ENCODE measurements around the gene TBC1D9B.
A peak's percentile ranks its signal among the peaks of the same experiment; 100 is the strongest.

Gene TBC1D9B

DNA sequence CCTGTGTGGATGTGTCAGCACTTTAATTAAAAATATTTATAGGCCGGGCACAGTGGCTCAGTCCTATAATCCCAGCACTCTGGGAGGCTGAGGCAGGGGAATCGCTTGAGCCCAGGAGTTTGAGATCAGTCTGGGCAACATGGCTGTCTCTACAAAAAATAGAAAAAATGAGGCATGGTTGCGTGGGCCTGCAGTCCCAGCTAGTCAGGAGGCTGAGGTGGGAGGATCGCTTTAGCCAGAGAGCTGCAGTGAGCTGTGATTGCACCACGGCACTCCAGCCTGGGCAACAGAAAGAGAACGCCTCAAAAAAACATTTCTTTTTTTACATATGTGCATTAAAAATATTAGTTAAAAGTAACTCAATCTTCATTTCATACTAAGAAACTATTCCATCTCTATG, 6.2 kb downstream of the TBC1D9B start:
- Mint-ChIP-seq H3K4me1 (peaks cover 23% of the 10 kb centered on the region), H3K9me3 (no peaks in the 10 kb centered on the region), H3K36me3 (ENCODE audit: low read depth) (peaks cover 43% of the 10 kb centered on the region), H3K27ac (peak overlapping the region; percentile 93), H3K4me3 (no peak overlapping the region), H3K27me3 (ENCODE audit: low read depth, poor library complexity) (peaks cover 7% of the 10 kb centered on the region)
- no peak for DNase-seq
- TF ChIP-seq, protein P1, sequence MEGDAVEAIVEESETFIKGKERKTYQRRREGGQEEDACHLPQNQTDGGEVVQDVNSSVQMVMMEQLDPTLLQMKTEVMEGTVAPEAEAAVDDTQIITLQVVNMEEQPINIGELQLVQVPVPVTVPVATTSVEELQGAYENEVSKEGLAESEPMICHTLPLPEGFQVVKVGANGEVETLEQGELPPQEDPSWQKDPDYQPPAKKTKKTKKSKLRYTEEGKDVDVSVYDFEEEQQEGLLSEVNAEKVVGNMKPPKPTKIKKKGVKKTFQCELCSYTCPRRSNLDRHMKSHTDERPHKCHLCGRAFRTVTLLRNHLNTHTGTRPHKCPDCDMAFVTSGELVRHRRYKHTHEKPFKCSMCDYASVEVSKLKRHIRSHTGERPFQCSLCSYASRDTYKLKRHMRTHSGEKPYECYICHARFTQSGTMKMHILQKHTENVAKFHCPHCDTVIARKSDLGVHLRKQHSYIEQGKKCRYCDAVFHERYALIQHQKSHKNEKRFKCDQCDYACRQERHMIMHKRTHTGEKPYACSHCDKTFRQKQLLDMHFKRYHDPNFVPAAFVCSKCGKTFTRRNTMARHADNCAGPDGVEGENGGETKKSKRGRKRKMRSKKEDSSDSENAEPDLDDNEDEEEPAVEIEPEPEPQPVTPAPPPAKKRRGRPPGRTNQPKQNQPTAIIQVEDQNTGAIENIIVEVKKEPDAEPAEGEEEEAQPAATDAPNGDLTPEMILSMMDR (IDR thresholded peaks at IDR 0.05), result no peak

DNA sequence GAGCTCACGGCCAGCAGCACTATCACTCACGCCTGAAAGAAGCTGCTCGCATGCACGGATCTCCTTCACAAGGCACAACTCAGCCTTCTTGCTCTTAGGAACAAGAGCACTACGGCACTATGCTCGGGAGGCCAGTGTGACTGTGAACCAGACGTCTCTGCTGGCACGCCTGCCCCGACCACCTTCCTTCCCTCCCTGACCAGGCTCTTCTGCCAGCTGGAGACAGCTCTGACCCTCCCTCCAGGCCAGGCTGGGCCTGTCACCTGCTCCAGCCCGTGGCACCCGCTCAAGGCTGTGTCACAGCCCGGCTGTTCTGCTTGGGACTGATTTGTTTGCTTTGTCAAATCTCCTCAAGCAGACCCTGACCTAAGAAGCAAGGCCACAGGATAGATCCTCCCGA, 7.0 kb downstream of the TBC1D9B start:
- H3K27me3 Mint-ChIP-seq (ENCODE audit: low read depth, poor library complexity), result peaks cover 3% of the 10 kb centered on the region
- no peaks in the 10 kb centered on the region for H3K9me3 Mint-ChIP-seq
- peaks cover 22% of the 10 kb centered on the region for H3K4me1 Mint-ChIP-seq
- H3K36me3 Mint-ChIP-seq (ENCODE audit: low read depth), result peaks cover 43% of the 10 kb centered on the region
- TF ChIP-seq, protein P1 (IDR thresholded peaks at IDR 0.05), result no peak
- DNase-seq, result no peak
- peak overlapping the region; percentile 93 for H3K27ac Mint-ChIP-seq
- no peak overlapping the region for H3K4me3 Mint-ChIP-seq

DNA sequence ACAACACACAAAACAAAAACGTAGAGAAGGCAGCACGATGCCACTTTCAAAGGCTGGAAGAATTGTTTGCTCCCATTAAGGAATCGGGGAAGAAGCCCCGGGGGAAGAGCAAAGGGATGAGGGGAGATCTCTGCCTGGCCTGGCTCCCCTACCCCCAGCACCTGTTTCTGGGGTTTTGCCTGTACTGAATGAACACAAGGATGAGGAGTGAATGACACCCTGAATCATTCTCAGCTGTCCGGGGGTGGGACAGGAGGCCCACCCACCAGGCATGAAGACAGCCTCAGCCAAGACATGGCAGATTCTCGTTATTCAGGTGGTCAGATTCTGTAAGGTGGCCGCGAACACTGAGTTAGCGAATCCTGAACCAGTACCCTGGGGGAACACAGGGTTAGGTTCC, 7.5 kb downstream of the TBC1D9B start:
- Mint-ChIP-seq H3K27ac (peak overlapping the region; percentile 89), H3K9me3 (no peaks in the 10 kb centered on the region), H3K4me3 (no peak overlapping the region), H3K36me3 (ENCODE audit: low read depth) (peaks cover 43% of the 10 kb centered on the region), H3K27me3 (ENCODE audit: low read depth, poor library complexity) (peaks cover 3% of the 10 kb centered on the region), H3K4me1 (peaks cover 23% of the 10 kb centered on the region)
- TF ChIP-seq, protein P1 (IDR thresholded peaks at IDR 0.05), result no peak
- DNase-seq, result no peak

DNA sequence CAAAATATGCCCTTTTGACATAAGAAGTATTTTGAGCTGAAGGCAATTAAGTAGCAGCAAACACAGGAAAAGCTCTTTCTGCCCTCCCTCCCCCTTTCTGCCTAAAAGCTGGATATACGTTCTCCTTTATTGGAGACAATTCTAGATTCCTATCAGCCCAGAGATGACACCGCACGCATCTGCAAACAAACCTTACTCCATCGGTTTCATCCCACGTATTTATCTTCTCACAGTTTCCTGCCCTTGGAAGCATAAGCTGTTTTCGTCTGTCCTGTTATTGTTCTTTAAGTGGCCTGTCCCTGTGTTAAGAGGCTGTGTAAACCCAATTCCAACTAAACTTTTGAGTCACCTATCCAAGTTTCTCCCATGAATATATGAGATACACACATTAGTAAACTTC, 11.8 kb downstream of the TBC1D9B start:
- Mint-ChIP-seq H3K36me3 (ENCODE audit: low read depth) (peaks cover 35% of the 10 kb centered on the region), H3K4me3 (no peak overlapping the region), H3K27me3 (ENCODE audit: low read depth, poor library complexity) (no peaks in the 10 kb centered on the region), H3K27ac (peak overlapping the region; percentile 27), H3K4me1 (peaks cover 18% of the 10 kb centered on the region), H3K9me3 (no peaks in the 10 kb centered on the region)
- DNase-seq, result no peak
- TF ChIP-seq, protein P1 (IDR thresholded peaks at IDR 0.05), result no peak

DNA sequence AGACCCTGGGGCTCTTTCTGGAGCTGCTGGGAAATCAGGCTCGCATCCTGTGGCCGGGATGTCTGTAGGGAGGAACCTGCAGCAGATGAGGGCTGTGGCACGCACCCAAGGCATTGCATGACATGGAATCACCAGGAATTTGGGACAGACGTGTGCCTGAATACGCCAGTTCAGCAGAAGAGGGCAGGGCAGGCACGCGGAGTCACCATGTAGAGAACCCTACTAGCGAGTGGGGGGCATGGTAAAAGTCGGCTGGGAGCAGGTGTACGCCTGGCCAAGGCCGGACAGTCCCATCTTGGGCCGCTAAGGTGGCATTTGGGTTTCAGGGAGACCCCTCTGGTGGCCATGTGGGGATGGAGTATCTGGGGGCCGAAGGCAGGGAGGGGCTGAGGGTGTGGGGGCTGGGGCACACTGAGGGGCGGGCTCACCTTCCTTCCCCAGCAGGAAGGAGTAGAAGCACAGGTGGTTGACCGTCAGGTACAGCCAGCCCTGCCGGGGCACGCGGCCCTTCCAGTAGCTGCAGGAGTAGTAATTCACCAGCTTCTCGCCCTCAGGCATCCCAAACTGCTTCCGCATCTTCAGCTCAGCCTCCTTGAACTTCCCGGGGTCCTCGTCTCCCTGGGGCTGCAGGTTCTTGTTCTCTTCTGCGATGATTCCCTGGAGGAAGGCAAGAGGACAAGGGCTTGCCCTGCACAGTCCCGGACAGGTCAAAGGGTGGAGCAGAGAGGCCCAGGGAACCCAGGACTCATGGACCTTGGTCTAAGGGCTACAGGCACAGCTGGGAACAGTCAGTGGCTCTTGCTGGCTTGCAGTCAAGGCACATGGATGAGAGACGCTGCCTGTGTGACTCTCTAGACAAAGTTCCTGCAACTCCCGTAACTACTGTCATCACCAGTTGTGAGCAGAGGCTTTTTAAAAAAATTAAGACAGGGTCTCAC, 13.5 kb downstream of the TBC1D9B start:
- Mint-ChIP-seq H3K9me3 (no peaks in the 10 kb centered on the region), H3K4me3 (no peak overlapping the region), H3K36me3 (ENCODE audit: low read depth) (peaks cover 36% of the 10 kb centered on the region), H3K4me1 (peaks cover 5% of the 10 kb centered on the region), H3K27me3 (ENCODE audit: low read depth, poor library complexity) (no peaks in the 10 kb centered on the region), H3K27ac (no peak overlapping the region)
- TF ChIP-seq, protein P1 (IDR thresholded peaks at IDR 0.05), result no peak
- DNase-seq, result no peak

Data from nephron progenitor cell (in vitro differentiated cells).